ENCODE data around the gene MFSD11.

MFSD11 gene

DNA sequence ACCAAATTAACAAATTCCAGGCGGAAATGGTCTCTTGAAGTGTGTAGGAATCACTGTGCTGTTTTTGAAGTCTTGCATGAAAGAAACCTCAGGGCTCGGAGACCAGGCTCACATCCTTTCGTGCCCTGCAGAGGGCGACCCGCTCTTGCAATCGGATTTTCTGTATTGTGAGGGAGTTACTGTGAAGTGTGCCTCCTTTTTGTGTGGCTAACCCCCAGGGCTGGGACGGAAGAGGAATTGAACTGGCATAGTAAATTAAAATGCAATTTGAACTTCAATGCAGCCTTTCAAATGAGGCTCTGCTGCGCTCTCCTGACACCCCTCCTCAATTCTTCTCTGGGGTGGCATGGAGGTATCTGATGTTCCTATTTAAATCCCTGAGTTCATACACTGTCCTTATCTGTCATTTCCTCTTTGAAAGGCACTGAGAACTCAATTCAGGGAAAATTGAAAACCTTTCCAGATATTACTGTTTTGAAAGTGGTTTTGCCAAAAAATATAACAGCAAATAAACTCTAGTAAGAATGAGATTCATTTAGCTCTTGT is 78.7 kb downstream of the MFSD11 start:
- H3K4me3 ChIP-seq (ENCODE audit: low read length), result no peak overlapping the region
- peak; percentile 45 for DNase-seq (ENCODE audit: low read depth)
- peak; percentile 69 for TF ChIP-seq CTCF (conservative IDR thresholded peaks at IDR 0.05; ENCODE audit: low read length)

DNA sequence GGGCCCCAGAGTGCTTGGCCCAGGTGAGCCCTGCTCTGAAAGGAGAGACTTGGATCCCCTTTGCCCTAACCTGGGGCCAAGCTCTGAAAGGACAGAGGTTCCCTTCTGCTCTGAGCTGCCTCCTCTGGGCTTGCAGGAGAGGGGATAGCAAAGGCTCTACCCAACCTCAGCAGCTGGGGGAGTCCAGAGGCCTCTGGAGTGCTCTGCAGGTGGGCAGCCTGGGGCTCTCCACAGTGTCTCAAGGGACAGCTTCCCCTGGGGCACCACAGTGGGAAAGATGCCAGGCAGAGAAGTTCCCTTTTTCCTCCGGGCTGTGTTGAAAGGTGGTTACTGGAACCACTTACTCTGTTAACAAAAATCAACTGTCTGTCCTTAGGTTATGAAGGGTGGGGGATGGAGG is 82.1 kb downstream of the MFSD11 start:
- no peak for TF ChIP-seq CTCF (conservative IDR thresholded peaks at IDR 0.05; ENCODE audit: low read length)
- H3K4me3 ChIP-seq (ENCODE audit: low read length), result no peak overlapping the region
- DNase-seq (ENCODE audit: low read depth), result no peak

- DNase-seq (ENCODE audit: low read depth), result no peak
- no peak for TF ChIP-seq CTCF (conservative IDR thresholded peaks at IDR 0.05; ENCODE audit: low read length)
Observed at GRCh38 chr17:76820561-76820960, 82.6 kb downstream of the MFSD11 start.

GRCh38 chr17:76822184-76822778 is 84.4 kb downstream of the MFSD11 start:
- H3K4me3 ChIP-seq (ENCODE audit: low read length), result no peak overlapping the region
- no peak for DNase-seq (ENCODE audit: low read depth)
- no peak for TF ChIP-seq CTCF (conservative IDR thresholded peaks at IDR 0.05; ENCODE audit: low read length)

More at GRCh38 chr17:76820561-76820960, 82.6 kb downstream of the MFSD11 start:
- no peak overlapping the region for H3K4me3 ChIP-seq (ENCODE audit: low read length)

GRCh38 chr17:76824093-76824492 is 86.2 kb downstream of the MFSD11 start:
- DNase-seq (ENCODE audit: low read depth), result no peak
- TF ChIP-seq CTCF (conservative IDR thresholded peaks at IDR 0.05; ENCODE audit: low read length), result no peak
- H3K4me3 ChIP-seq (ENCODE audit: low read length), result no peak overlapping the region

DNA sequence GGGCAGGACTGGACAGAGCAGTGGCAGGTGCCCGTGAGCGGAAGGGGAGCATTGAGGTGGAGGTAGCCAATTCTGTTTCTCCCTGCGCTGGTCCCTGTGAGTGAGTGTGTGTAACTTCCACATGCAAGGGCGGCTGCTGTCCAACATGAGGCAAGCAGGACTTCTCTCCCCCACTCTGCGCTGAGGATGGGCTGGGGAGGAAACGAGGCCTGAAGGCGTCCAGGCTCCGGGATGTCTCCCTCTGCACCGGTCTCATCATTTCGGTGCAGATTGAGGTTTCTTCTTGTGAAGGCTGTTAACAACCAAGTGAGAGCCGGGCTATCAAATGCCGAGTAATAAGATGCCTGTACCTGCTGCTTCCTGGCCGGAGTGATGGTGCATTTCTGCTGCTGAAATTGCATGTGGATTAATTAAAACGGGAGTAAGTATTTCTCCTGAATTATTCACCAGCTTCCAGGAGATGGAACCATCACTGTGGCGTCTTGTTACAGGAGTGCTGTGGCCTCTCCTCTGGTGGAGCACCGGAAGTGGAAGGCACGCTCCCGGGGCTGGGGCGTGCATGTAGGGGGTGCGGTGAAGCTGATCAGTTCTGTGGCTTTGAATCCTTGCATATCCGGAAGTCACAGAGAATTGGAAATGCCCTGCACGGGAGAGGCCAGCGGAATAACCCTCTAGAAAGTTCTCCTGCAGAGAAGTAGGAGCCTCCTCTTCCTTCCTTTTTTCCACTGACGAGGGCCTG is 88.6 kb downstream of the MFSD11 start:
- no peak for TF ChIP-seq CTCF (conservative IDR thresholded peaks at IDR 0.05; ENCODE audit: low read length)
- no peak for DNase-seq (ENCODE audit: low read depth)
- H3K4me3 ChIP-seq (ENCODE audit: low read length), result no peak overlapping the region

GRCh38 chr17:76827736-76828135 is 89.8 kb downstream of the MFSD11 start:
- no peak for TF ChIP-seq CTCF (conservative IDR thresholded peaks at IDR 0.05; ENCODE audit: low read length)
- H3K4me3 ChIP-seq (ENCODE audit: low read length), result no peak overlapping the region
- DNase-seq (ENCODE audit: low read depth), result no peak
